IPS-18a (cell line): Measurements from ENCODE around the gene RNLS.
"Not testable (repeated sequence)": the region's sequence is repeated elsewhere in the genome, so short reads cannot be mapped to it uniquely, and the experiment has no call there.

Source experiments
- H3K27ac ChIP-seq: one replicate; pipeline ENCODE4 v1.5.1; 2013; ENCODE audit warnings: low read length
- H3K27me3 ChIP-seq: one replicate; pipeline ENCODE4 v1.6.1; 2013; ENCODE audit warnings: mild to moderate bottlenecking, low read length; ENCODE audit not compliant: control insufficient read depth, insufficient read depth
- H3K36me3 ChIP-seq: one replicate; pipeline ENCODE4 v1.6.1; 2013; ENCODE audit warnings: low read depth, low read length; ENCODE audit not compliant: control insufficient read depth
- H3K4me1 ChIP-seq: one replicate; pipeline ENCODE4 v1.6.1; 2013; ENCODE audit warnings: low read depth, low read length; ENCODE audit not compliant: control insufficient read depth
- H3K4me3 ChIP-seq: one replicate; pipeline ENCODE4 v1.5.1; 2013; ENCODE audit warnings: low read length
- H3K9ac ChIP-seq: one replicate; pipeline ENCODE4 v1.6.1; 2013; ENCODE audit warnings: mild to moderate bottlenecking, low read length, moderate library complexity
- H3K9me3 ChIP-seq: one replicate; pipeline ENCODE4 v1.6.1; 2013; ENCODE audit warnings: low read depth, low read length; ENCODE audit not compliant: control insufficient read depth

Gene RNLS

GRCh38 chr10:88319960-88320517 lies 263.1 kb downstream of the RNLS start:
- H3K4me1 ChIP-seq, result no peaks in the 10 kb centered on the region
- no peak overlapping the region for H3K9ac ChIP-seq
- no peaks in the 10 kb centered on the region for H3K36me3 ChIP-seq
- no peak overlapping the region for H3K27ac ChIP-seq
- H3K27me3 ChIP-seq, result no peaks in the 10 kb centered on the region
- H3K4me3 ChIP-seq, result no peak overlapping the region
- peaks cover 19% of the 10 kb centered on the region for H3K9me3 ChIP-seq

GRCh38 chr10:88318803-88319202 lies 264.3 kb downstream of the RNLS start:
- Histone ChIP-seq H3K9me3 (peaks cover 19% of the 10 kb centered on the region), H3K36me3 (no peaks in the 10 kb centered on the region), H3K9ac (no peak overlapping the region), H3K4me1 (no peaks in the 10 kb centered on the region), H3K4me3 (no peak overlapping the region), H3K27me3 (no peaks in the 10 kb centered on the region), H3K27ac (no peak overlapping the region)

- H3K4me3 ChIP-seq, result no peak overlapping the region
- no peak overlapping the region for H3K9ac ChIP-seq
- H3K4me1 ChIP-seq, result no peaks in the 10 kb centered on the region
- no peak overlapping the region for H3K27ac ChIP-seq
- no peaks in the 10 kb centered on the region for H3K36me3 ChIP-seq
- peaks cover 19% of the 10 kb centered on the region for H3K9me3 ChIP-seq
- H3K27me3 ChIP-seq, result no peaks in the 10 kb centered on the region
Measured at GRCh38 chr10:88317099-88317498, 266.0 kb downstream of the RNLS start.

- H3K27ac ChIP-seq, result no peak overlapping the region
- no peaks in the 10 kb centered on the region for H3K36me3 ChIP-seq
- no peak overlapping the region for H3K9ac ChIP-seq
- H3K4me3 ChIP-seq, result no peak overlapping the region
- H3K27me3 ChIP-seq, result no peaks in the 10 kb centered on the region
- no peaks in the 10 kb centered on the region for H3K4me1 ChIP-seq
- peaks cover 19% of the 10 kb centered on the region for H3K9me3 ChIP-seq
Measured at GRCh38 chr10:88316292-88316861, 266.7 kb downstream of the RNLS start.

- no peaks in the 10 kb centered on the region for H3K36me3 ChIP-seq
- H3K4me3 ChIP-seq, result no peak overlapping the region
- no peaks in the 10 kb centered on the region for H3K4me1 ChIP-seq
- no peaks in the 10 kb centered on the region for H3K27me3 ChIP-seq
- H3K27ac ChIP-seq, result no peak overlapping the region
- peaks cover 19% of the 10 kb centered on the region for H3K9me3 ChIP-seq
- H3K9ac ChIP-seq, result no peak overlapping the region
Measured at GRCh38 chr10:88315755-88316154, 267.4 kb downstream of the RNLS start.

- H3K27me3 ChIP-seq, result no peaks in the 10 kb centered on the region
- H3K4me3 ChIP-seq, result no peak overlapping the region
- H3K36me3 ChIP-seq, result no peaks in the 10 kb centered on the region
- H3K9me3 ChIP-seq, result peaks cover 6% of the 10 kb centered on the region
- H3K27ac ChIP-seq, result no peak overlapping the region
- H3K9ac ChIP-seq, result no peak overlapping the region
- no peaks in the 10 kb centered on the region for H3K4me1 ChIP-seq
Measured at GRCh38 chr10:88314362-88314761, 268.8 kb downstream of the RNLS start.

- Histone ChIP-seq H3K4me1 (no peaks in the 10 kb centered on the region), H3K27me3 (no peaks in the 10 kb centered on the region), H3K9ac (no peak overlapping the region), H3K9me3 (peaks cover 1% of the 10 kb centered on the region), H3K4me3 (no peak overlapping the region), H3K36me3 (no peaks in the 10 kb centered on the region), H3K27ac (no peak overlapping the region)
Measured at GRCh38 chr10:88313878-88314277, 269.2 kb downstream of the RNLS start.

GRCh38 chr10:88312855-88313254 lies 270.3 kb downstream of the RNLS start:
- H3K4me3 ChIP-seq, result no peak overlapping the region
- no peak overlapping the region for H3K9ac ChIP-seq
- no peaks in the 10 kb centered on the region for H3K9me3 ChIP-seq
- no peaks in the 10 kb centered on the region for H3K4me1 ChIP-seq
- H3K27ac ChIP-seq, result no peak overlapping the region
- H3K27me3 ChIP-seq, result no peaks in the 10 kb centered on the region
- H3K36me3 ChIP-seq, result no peaks in the 10 kb centered on the region

- H3K4me1 ChIP-seq, result no peaks in the 10 kb centered on the region
- H3K36me3 ChIP-seq, result no peaks in the 10 kb centered on the region
- no peak overlapping the region for H3K27ac ChIP-seq
- H3K27me3 ChIP-seq, result no peaks in the 10 kb centered on the region
- H3K4me3 ChIP-seq, result no peak overlapping the region
- H3K9me3 ChIP-seq, result no peaks in the 10 kb centered on the region
- H3K9ac ChIP-seq, result no peak overlapping the region
Measured at GRCh38 chr10:88311264-88311663, 271.9 kb downstream of the RNLS start.

- H3K9me3 ChIP-seq, result no peaks in the 10 kb centered on the region
- no peaks in the 10 kb centered on the region for H3K4me1 ChIP-seq
- no peaks in the 10 kb centered on the region for H3K27me3 ChIP-seq
- H3K27ac ChIP-seq, result no peak overlapping the region
- no peak overlapping the region for H3K4me3 ChIP-seq
- no peak overlapping the region for H3K9ac ChIP-seq
- H3K36me3 ChIP-seq, result no peaks in the 10 kb centered on the region
Measured at GRCh38 chr10:88309365-88309764, 273.8 kb downstream of the RNLS start.

GRCh38 chr10:88308361-88308760 lies 274.8 kb downstream of the RNLS start:
- H3K9ac ChIP-seq, H3K4me1 ChIP-seq, H3K9me3 ChIP-seq, H3K36me3 ChIP-seq, H3K27me3 ChIP-seq, H3K4me3 ChIP-seq, H3K27ac ChIP-seq: not testable (repeated sequence)

GRCh38 chr10:88299787-88300186 lies 283.3 kb downstream of the RNLS start:
- Histone ChIP-seq H3K27me3 (no peaks in the 10 kb centered on the region), H3K27ac (no peak overlapping the region), H3K36me3 (no peaks in the 10 kb centered on the region), H3K9me3 (no peaks in the 10 kb centered on the region), H3K4me3 (no peak overlapping the region), H3K9ac (no peak overlapping the region), H3K4me1 (no peaks in the 10 kb centered on the region)
